ENCODE measurements around the gene NDST3.

DNA sequence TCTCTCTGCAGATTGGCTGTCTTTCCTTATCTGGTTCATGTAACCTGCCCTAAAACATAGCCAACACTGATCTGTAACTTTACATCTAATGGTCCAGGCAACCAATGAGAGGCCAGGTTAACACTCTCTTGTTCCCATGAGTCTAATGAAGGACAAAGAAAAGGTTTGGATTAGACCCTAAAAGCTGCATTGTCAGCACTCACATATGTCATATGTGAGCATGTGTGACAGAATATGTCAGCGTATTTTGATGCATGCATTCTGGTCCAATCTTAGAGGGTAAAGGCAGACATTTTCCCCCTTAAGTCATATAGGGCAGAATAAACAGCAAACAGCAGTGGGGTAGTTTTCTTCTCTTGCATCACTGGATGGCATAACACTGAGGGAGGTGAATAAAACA is 3.7 kb downstream of the NDST3 start:
- TF ChIP-seq PITX1 (CRISPR knock-in tag; IDR thresholded peaks at IDR 0.05) (no peak), ZNF12 (CRISPR knock-in tag; IDR thresholded peaks at IDR 0.05) (no peak), NFE2L2 (IDR thresholded peaks at IDR 0.05; ENCODE audit: low read length) (no peak), HNRNPK (IDR thresholded peaks at IDR 0.05; ENCODE audit: low read depth, low read length, poor library complexity, severe bottlenecking) (no peak), GABPA (IDR thresholded peaks at IDR 0.05; ENCODE audit: low read depth, low read length) (no peak), GABPA (CRISPR knock-in tag; IDR thresholded peaks at IDR 0.05; ENCODE audit: low read depth) (no peak), SP4 (CRISPR knock-in tag; IDR thresholded peaks at IDR 0.05) (no peak), NR2C2 (CRISPR knock-in tag; IDR thresholded peaks at IDR 0.05; ENCODE audit: borderline replicate concordance) (no peak), CHCHD3 (CRISPR knock-in tag; IDR thresholded peaks at IDR 0.05) (no peak)
- TF ChIP-seq, protein P1, sequence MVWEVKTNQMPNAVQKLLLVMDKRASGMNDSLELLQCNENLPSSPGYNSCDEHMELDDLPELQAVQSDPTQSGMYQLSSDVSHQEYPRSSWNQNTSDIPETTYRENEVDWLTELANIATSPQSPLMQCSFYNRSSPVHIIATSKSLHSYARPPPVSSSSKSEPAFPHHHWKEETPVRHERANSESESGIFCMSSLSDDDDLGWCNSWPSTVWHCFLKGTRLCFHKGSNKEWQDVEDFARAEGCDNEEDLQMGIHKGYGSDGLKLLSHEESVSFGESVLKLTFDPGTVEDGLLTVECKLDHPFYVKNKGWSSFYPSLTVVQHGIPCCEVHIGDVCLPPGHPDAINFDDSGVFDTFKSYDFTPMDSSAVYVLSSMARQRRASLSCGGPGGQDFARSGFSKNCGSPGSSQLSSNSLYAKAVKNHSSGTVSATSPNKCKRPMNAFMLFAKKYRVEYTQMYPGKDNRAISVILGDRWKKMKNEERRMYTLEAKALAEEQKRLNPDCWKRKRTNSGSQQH (CRISPR knock-in tag; IDR thresholded peaks at IDR 0.05; ENCODE audit: low read depth): no peak
- TF ChIP-seq, protein P2, sequence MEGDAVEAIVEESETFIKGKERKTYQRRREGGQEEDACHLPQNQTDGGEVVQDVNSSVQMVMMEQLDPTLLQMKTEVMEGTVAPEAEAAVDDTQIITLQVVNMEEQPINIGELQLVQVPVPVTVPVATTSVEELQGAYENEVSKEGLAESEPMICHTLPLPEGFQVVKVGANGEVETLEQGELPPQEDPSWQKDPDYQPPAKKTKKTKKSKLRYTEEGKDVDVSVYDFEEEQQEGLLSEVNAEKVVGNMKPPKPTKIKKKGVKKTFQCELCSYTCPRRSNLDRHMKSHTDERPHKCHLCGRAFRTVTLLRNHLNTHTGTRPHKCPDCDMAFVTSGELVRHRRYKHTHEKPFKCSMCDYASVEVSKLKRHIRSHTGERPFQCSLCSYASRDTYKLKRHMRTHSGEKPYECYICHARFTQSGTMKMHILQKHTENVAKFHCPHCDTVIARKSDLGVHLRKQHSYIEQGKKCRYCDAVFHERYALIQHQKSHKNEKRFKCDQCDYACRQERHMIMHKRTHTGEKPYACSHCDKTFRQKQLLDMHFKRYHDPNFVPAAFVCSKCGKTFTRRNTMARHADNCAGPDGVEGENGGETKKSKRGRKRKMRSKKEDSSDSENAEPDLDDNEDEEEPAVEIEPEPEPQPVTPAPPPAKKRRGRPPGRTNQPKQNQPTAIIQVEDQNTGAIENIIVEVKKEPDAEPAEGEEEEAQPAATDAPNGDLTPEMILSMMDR (CRISPR knock-in tag; IDR thresholded peaks at IDR 0.05): no peak
